Activated T-helper 1 cell treated with anti-CD3 and anti-CD28 coated beads, Interleukin-12 subunit alpha, Interleukin-12 subunit beta, Interleukin-2, Interleukin-4 antibody, amounts not matched to agents 30 ng/mL and 10 ng/mL and 1 ng/mL, durations not matched to agents 14 hours and 24 hours and 36 hours (primary cell): ENCODE measurements around the gene SLC41A3. TPM values are rescaled to one million over a fixed set of nuclear protein-coding genes. Genes with fewer than 3 reads are reported as not detected.

ENCODE experiments used
- DNase-seq: peaks from one replicate; pipeline ENCODE4 v3.0.0; 2021; ENCODE audit warnings: low spot score
- H3K27ac Mint-ChIP-seq: one replicate; pipeline ENCODE4 v1.8.0; 2021; ENCODE audit warnings: mild to moderate bottlenecking, mixed read lengths
- H3K27me3 Mint-ChIP-seq: one replicate; pipeline ENCODE4 v1.8.0; 2022; ENCODE audit warnings: mild to moderate bottlenecking, moderate library complexity, mixed read lengths; ENCODE audit not compliant: insufficient read depth
- H3K36me3 Mint-ChIP-seq: one replicate; pipeline ENCODE4 v1.8.0; 2021; ENCODE audit warnings: low read depth, mixed read lengths
- H3K4me1 Mint-ChIP-seq: one replicate; pipeline ENCODE4 v1.8.0; 2021; ENCODE audit warnings: low read depth, mixed read lengths
- H3K4me3 Mint-ChIP-seq: one replicate; pipeline ENCODE4 v1.8.0; 2021; ENCODE audit warnings: mild to moderate bottlenecking, moderate library complexity, mixed read lengths
- H3K9me3 Mint-ChIP-seq: one replicate; pipeline ENCODE4 v1.8.0; 2021; ENCODE audit warnings: mixed read lengths
- intact Hi-C: fragments of 100-400 bp; cut with micrococcal nuclease; formaldehyde crosslinking; loops from one replicate; pipeline ENCODE4 v1.15.1; 2024
- total RNA-seq: library from RNA; stranded (reverse); gene quantifications from 2 replicates; pipeline ENCODE4 v1.2.3, GENCODE V29; 2022

SLC41A3 gene
- total RNA-seq, 1 donor from 2014 or later: 23.4 TPM

DNA sequence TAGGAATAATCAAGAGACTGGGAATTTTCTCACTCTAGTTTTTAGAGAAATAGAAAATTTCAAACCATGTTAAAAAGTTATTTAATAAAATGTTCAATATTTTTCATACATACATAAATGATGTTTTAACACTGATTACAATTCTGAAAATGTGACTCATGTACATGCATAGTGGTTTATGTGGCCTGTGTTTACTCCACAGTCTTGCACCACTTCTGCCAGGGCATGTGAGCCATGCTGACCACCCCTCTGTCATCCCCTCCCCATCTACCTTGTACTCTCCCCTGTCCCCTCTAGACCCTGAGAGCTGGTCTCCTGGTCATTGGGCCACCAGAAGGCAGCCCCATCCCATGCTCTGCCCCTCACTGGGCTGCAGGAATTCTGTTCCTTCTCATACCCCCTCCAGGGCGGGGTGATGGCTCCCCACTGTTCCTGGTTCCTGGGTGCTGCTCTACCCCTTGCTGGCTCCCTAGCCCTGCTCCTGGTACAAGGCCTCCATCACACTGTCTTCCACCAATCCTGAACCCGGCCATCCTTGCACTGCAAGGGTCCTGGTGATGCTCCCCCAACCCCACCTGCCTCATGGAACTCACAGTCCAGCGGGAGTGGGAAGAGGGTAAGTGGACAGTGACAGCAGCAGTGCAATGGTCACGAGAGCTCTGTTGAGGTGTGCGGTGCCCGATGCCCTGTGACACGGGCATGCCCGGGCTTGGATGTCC is 24.2 kb upstream of the SLC41A3 start:
- intact Hi-C loops: no loop called here
- DNase-seq: no peak
- H3K27me3 Mint-ChIP-seq: no peaks in the 10 kb centered on the region
- no peaks in the 10 kb centered on the region for H3K36me3 Mint-ChIP-seq
- H3K9me3 Mint-ChIP-seq: no peaks in the 10 kb centered on the region
- H3K4me3 Mint-ChIP-seq: no peak overlapping the region
- no peak overlapping the region for H3K27ac Mint-ChIP-seq
- no peaks in the 10 kb centered on the region for H3K4me1 Mint-ChIP-seq

DNA sequence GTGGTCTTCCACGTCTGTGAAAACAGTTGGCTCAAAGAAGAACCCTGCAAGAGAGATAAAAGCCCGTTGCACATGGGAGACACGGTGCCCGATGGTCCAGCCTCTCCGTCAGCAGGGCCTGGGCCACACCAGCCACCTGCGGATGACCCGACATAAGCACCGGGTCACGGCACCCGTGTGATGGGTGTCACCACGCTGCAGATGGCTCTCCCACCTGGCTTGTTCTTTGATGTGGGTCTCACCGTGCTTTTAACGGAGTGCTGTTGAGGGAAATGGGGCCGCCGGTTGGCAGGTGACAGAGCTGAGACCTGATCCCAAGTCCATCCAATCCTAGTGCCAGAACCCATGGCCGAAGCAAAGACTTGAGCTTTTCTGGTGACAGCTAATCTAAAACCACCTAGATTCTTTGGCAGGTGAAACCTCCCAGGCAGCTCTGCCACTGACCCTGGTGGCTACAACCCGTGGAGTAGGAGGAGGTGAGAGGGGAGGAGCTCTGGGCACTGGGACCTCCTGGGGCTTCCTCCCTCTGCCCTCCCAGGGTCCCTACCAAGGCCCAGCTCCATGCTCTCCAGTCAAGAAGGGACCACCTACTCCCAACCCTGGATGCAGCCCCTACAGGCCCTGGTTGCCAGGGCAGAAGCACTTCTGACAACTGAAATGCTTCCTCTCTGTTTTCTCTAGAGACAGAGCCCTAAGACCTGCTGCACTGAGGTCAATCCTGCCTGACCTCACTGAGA is 23.4 kb upstream of the SLC41A3 start:
- no peaks in the 10 kb centered on the region for H3K27me3 Mint-ChIP-seq
- H3K27ac Mint-ChIP-seq: no peak overlapping the region
- no peak overlapping the region for H3K4me3 Mint-ChIP-seq
- no peaks in the 10 kb centered on the region for H3K9me3 Mint-ChIP-seq
- H3K36me3 Mint-ChIP-seq: no peaks in the 10 kb centered on the region
- intact Hi-C loops: no loop called here
- H3K4me1 Mint-ChIP-seq: no peaks in the 10 kb centered on the region
- DNase-seq: no peak

- H3K27ac Mint-ChIP-seq: no peak overlapping the region
- no peaks in the 10 kb centered on the region for H3K27me3 Mint-ChIP-seq
These were observed 22.6 kb upstream of the SLC41A3 start for GRCh38 chr3:126106336-126107202.

GRCh38 chr3:126105691-126106187 is 21.8 kb upstream of the SLC41A3 start:
- intact Hi-C loops: no loop called here
- H3K36me3 Mint-ChIP-seq: no peaks in the 10 kb centered on the region
- no peaks in the 10 kb centered on the region for H3K27me3 Mint-ChIP-seq
- H3K4me3 Mint-ChIP-seq: no peak overlapping the region
- no peaks in the 10 kb centered on the region for H3K4me1 Mint-ChIP-seq
- H3K9me3 Mint-ChIP-seq: no peaks in the 10 kb centered on the region
- DNase-seq: no peak
- H3K27ac Mint-ChIP-seq: no peak overlapping the region

More at GRCh38 chr3:126106336-126107202, 22.6 kb upstream of the SLC41A3 start:
- H3K4me1 Mint-ChIP-seq: no peaks in the 10 kb centered on the region
- no peak for DNase-seq
- H3K36me3 Mint-ChIP-seq: no peaks in the 10 kb centered on the region
- H3K4me3 Mint-ChIP-seq: no peak overlapping the region
- intact Hi-C loops: no loop called here
- H3K9me3 Mint-ChIP-seq: no peaks in the 10 kb centered on the region

DNA sequence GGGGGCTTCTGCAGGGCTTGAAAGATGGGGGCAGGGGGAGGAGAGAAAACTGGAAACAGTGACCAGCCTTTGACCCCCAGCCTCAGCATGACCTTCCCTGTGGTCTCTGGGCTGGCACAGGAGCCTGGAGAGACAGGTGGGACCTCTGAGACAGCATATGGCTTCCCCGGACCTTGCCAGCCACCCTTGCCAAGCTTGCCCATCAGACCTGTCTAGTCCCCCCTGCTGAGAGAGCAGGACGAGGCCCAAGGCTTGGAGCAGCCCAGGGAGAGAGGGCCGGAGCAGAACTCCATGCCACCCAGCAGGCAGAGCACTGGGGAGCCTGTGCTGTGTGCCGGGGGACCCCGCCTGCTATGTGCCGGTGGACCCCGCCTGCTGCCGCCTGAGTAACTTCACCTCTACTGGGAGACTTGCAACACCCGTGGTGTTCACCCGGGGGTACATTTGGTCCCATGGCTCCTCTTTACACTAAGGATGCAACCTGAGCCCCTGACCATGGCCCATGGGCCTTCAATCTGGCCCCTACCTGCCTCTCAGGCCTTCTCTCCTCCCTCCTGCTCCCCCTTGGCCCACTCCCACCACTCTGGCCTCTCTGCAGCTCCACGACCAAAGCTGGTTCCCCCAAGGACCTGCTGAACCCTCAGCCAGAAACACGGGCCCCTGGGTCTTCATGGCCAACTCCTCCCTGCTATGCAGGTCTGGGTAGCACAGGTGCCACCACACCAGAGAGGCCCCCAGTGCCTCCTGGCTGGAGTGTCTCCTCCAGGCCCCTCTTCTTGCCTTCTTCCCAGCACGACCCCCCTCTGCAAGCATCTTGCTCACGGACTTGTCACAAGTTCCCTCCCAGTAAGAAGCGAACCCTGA is 21.1 kb upstream of the SLC41A3 start:
- Mint-ChIP-seq H3K4me3 (no peak overlapping the region), H3K4me1 (no peaks in the 10 kb centered on the region), H3K27me3 (no peaks in the 10 kb centered on the region), H3K36me3 (no peaks in the 10 kb centered on the region), H3K9me3 (no peaks in the 10 kb centered on the region), H3K27ac (no peak overlapping the region)
- intact Hi-C loops: no loop called here
- DNase-seq: no peak

- H3K9me3 Mint-ChIP-seq: no peaks in the 10 kb centered on the region
- no peak overlapping the region for H3K27ac Mint-ChIP-seq
- H3K27me3 Mint-ChIP-seq: no peaks in the 10 kb centered on the region
- H3K4me1 Mint-ChIP-seq: no peaks in the 10 kb centered on the region
- intact Hi-C loops: no loop called here
- H3K4me3 Mint-ChIP-seq: no peak overlapping the region
- no peaks in the 10 kb centered on the region for H3K36me3 Mint-ChIP-seq
- DNase-seq: no peak
These were observed 20.2 kb upstream of the SLC41A3 start for GRCh38 chr3:126104028-126104635.

DNA sequence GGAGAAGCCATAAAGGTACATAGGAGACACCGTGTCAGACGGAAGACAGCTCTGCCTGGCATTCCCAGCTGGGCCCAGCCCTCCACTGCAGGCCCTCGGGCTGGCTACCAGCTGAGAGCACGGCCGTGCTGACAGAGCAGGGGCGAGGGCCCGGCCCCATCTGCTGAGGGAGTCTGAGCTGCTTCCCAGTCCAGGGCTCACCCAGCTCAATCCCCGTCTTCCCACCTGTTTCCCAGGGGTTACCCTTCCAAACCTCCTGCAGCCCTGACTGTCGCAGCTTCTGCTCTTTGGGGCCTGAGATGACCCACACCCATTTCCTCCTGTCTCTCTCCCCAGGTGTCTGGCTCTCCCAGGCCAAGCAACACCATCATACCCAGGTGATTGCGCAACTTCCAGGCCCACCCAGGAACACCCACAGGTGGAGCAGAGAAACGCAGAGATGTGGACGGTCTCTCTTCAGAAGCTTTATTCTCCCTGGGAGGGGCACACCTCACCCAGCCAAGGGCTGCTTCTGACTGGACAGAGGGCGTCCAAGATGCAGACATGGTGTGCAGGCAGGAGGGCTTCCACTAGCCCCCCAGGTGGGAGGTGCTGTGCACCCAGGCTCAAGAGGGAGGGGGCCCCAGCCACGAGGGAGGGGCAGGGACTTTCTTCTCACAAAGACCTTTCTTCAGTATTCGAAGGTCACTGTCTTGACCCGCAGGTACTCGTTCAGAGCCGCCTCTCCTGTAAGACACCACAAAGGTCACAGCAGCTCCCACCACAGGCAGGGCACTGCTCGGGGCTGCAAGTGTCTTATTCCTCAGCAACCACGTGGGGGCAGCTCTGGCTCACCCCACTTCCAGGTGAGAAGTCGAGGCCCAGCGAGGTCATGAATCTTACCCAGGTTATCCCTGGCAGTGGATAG is 19.4 kb upstream of the SLC41A3 start:
- Mint-ChIP-seq H3K4me1 (no peaks in the 10 kb centered on the region), H3K36me3 (no peaks in the 10 kb centered on the region), H3K27ac (no peak overlapping the region), H3K4me3 (no peak overlapping the region), H3K9me3 (no peaks in the 10 kb centered on the region), H3K27me3 (no peaks in the 10 kb centered on the region)
- intact Hi-C loops: no loop called here
- no peak for DNase-seq

DNA sequence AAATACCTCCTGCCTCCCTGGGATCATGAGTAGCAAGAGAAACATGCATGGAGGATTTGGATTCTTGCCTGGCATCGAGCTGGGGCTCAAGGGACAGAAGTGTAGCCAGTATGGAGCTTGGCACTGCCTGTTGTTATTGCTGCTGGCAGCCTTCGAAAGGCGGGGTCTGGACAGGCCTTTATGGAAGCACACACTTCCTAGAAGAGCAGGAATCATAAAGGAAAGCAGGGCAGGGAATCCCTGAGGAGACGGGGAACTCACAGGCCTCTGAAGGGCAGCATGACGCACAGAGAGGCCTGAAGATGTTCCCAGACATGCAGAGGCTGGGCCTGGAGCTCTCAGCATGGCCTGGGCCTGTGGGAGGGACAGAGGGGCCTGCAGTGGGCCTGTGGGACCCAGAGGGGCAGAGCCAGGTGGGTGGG is 18.6 kb upstream of the SLC41A3 start:
- Mint-ChIP-seq H3K27me3 (no peaks in the 10 kb centered on the region), H3K27ac (no peak overlapping the region), H3K36me3 (no peaks in the 10 kb centered on the region), H3K9me3 (peaks cover 6% of the 10 kb centered on the region), H3K4me3 (no peak overlapping the region), H3K4me1 (no peaks in the 10 kb centered on the region)
- DNase-seq: no peak
- intact Hi-C loops: no loop called here

DNA sequence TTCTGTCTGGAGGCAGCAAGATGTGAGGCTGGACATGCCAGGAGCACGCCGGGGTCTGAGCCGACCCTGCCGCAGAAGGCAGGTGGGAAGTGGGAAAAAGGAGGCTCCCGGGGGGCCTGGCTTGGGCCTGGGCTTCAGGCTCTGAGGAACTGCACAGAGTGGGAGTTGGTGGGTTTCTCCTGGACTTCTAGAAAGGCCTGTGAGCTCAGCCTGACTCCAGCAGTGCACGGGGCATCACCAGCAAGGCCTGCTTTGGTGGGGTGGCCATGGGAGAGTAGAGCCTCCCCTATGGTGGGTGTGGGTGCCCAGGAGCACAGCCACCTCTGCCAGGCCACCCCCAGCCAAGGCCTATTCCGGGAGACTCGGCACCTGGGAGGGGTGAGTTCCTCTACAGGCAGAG is 18.1 kb upstream of the SLC41A3 start:
- intact Hi-C loops: no loop called here
- no peaks in the 10 kb centered on the region for H3K36me3 Mint-ChIP-seq
- DNase-seq: no peak
- peaks cover 12% of the 10 kb centered on the region for H3K9me3 Mint-ChIP-seq
- H3K4me1 Mint-ChIP-seq: no peaks in the 10 kb centered on the region
- H3K27ac Mint-ChIP-seq: no peak overlapping the region
- no peaks in the 10 kb centered on the region for H3K27me3 Mint-ChIP-seq
- no peak overlapping the region for H3K4me3 Mint-ChIP-seq

GRCh38 chr3:126101521-126101982 is 17.6 kb upstream of the SLC41A3 start:
- Mint-ChIP-seq H3K9me3 (peaks cover 16% of the 10 kb centered on the region), H3K36me3 (no peaks in the 10 kb centered on the region), H3K27me3 (no peaks in the 10 kb centered on the region), H3K4me3 (no peak overlapping the region), H3K27ac (no peak overlapping the region), H3K4me1 (no peaks in the 10 kb centered on the region)
- intact Hi-C loops: no loop called here
- DNase-seq: no peak

- no peak overlapping the region for H3K4me3 Mint-ChIP-seq
- H3K27ac Mint-ChIP-seq: no peak overlapping the region
- intact Hi-C loops: no loop called here
- H3K4me1 Mint-ChIP-seq: no peaks in the 10 kb centered on the region
- no peaks in the 10 kb centered on the region for H3K36me3 Mint-ChIP-seq
- H3K9me3 Mint-ChIP-seq: peaks cover 22% of the 10 kb centered on the region
- no peak for DNase-seq
- H3K27me3 Mint-ChIP-seq: no peaks in the 10 kb centered on the region
These were observed 16.8 kb upstream of the SLC41A3 start for GRCh38 chr3:126100634-126101301.
